ENCODE data around the gene TRIM66. TPM values are rescaled to one million over a fixed set of nuclear protein-coding genes. Genes with fewer than 3 reads are reported as not detected.

The TRIM66 gene
- total and polyA plus RNA-seq, 9 of the 15 experiments (the other 6 are each of a cell fraction or from before 2014, with no cell fraction given) = 1.1 to 7.3 (median 4.9) TPM

DNA sequence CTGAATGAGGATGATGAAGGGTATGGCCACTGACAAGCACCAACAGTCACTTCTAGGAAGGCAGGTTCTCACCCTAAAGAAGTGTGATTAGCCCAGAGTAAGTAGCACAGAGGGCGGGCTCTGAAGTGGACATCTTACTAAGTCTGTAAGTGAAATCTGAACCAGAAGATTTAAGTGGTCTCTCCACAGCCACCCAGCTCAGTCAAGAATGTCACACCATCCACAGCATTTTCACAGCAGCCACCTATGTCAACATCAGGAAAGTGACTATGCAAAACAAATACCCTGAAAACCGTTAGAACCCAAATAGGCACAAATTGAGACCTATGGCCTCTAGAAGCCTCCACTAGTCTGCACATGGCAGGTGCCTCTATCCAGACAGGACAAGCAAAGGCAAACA is 65.4 kb downstream of the TRIM66 start:
- no peaks in the 10 kb centered on the region for H3K79me2 ChIP-seq (ENCODE audit: control insufficient read depth, insufficient read depth, low read length)
- H3K9me3 ChIP-seq (replicated peaks; ENCODE audit: control insufficient read depth, insufficient read depth, low read depth, low read length) = no peaks in the 10 kb centered on the region
- in situ Hi-C loops (cut with MboI) = no loop called here

DNA sequence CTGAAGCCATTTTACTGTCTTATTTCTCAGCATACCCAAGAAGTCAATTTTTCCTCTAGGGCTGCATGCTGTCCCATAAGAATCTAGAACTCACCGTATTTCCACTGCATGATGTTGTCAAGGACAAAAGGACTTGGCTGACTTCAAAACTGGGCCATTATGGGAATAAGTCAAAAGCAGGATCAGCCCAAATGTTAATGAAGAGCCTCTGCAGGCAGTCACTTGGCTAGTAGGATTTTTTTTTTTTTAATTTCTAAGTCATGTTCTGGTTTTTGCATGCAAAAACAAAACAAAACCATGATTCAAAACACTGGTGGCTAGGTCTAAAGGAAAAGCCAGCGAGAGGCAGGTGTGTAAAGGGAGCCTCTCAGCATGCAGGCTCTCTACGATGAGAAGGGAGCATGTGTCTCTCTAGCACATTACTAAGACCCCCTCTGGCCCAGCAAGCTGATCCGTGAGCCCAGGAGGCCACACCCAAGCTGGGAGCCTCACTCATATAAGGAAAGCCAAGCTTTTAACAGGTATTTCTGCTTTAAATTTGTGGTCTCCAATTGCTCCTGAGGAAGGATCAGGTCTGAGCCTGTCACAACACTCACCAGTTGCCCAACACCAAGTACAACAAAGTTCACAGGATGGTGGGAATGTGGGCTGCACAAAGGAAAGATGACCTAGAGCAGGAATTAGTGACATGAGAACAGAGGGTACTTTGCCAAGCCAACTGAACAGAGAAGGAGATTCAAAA is 67.0 kb downstream of the TRIM66 start:
- no peak overlapping the region for H3K4me2 ChIP-seq (ENCODE audit: insufficient read depth, low read length)
- no TSS peak for BruUV-seq (replicated peaks)
- in situ Hi-C loops (cut with MboI) = no loop called here
- H3K4me1 ChIP-seq (replicated peaks in 1 of 2; ENCODE audit: control insufficient read depth in 2 of 2, insufficient read depth in 2 of 2, low read length in 2 of 2) = no peaks in the 10 kb centered on the region
- FAIRE-seq (no peak), ATAC-seq (no peak), DNase-seq (ENCODE audit: extremely low read depth in 1 of 4, low spot score in 3 of 4) (no peak)
- no peaks in the 10 kb centered on the region for H3K9me3 ChIP-seq (replicated peaks; ENCODE audit: control insufficient read depth, insufficient read depth, low read depth, low read length)
- POLR2A ChIA-PET = no interaction called here
- CTCF ChIA-PET (ENCODE audit: low intra/inter-chr PET ratio) = no interaction called here
- H3K9ac ChIP-seq (ENCODE audit: insufficient read depth in 1 of 2, low read depth in 2 of 2, low read length in 2 of 2) = no peak overlapping the region
- no peak overlapping the region for H3K4me3 ChIP-seq
- peaks cover 5% of the 10 kb centered on the region; the same call in 2 of the 3 replicates for H3K36me3 ChIP-seq (ENCODE audit: control insufficient read depth, insufficient read depth, low read length)
- no peak overlapping the region for H3K27ac ChIP-seq (ENCODE audit: extremely low read depth, low read depth, low read length)
- H3K79me2 ChIP-seq (ENCODE audit: control insufficient read depth, insufficient read depth, low read length) = no peaks in the 10 kb centered on the region
- 42% methylated on average over 4 of the region's 4 CpGs for WGBS (ENCODE audit: insufficient coverage, low coverage, missing lambda C conversion rate)
- intact Hi-C loops (cut with micrococcal nuclease) = no loop called here
- no peaks in the 10 kb centered on the region for H3K27me3 ChIP-seq (ENCODE audit: control insufficient read depth in 2 of 2, insufficient read depth in 2 of 2, low read length in 2 of 2)
- H3K9me1 ChIP-seq (ENCODE audit: control insufficient read depth, insufficient read depth, low read length) = no peaks in the 10 kb centered on the region
- TF ChIP-seq, protein P1, sequence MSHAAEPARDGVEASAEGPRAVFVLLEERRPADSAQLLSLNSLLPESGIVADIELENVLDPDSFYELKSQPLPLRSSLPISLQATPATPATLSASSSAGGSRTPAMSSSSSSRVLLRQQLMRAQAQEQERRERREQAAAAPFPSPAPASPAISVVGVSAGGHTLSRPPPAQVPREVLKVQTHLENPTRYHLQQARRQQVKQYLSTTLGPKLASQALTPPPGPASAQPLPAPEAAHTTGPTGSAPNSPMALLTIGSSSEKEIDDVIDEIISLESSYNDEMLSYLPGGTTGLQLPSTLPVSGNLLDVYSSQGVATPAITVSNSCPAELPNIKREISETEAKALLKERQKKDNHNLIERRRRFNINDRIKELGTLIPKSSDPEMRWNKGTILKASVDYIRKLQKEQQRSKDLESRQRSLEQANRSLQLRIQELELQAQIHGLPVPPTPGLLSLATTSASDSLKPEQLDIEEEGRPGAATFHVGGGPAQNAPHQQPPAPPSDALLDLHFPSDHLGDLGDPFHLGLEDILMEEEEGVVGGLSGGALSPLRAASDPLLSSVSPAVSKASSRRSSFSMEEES (CRISPR knock-in tag; IDR thresholded peaks at IDR 0.05) = no peak
- H4K20me1 ChIP-seq (replicated peaks; ENCODE audit: control insufficient read depth, insufficient read depth, low read length) = peaks cover 1% of the 10 kb centered on the region; the same call in 1 of the 2 replicates
- H2AFZ ChIP-seq (ENCODE audit: low read depth, low read length) = no peak overlapping the region

More for the DNA sequence above, 65.4 kb downstream of the TRIM66 start:
- no peaks in the 10 kb centered on the region for H3K9me1 ChIP-seq (ENCODE audit: control insufficient read depth, insufficient read depth, low read length)
- peaks cover 10% of the 10 kb centered on the region; the same call in 2 of the 3 replicates for H3K36me3 ChIP-seq (ENCODE audit: control insufficient read depth, insufficient read depth, low read length)
- no peaks in the 10 kb centered on the region for H3K4me1 ChIP-seq (replicated peaks in 1 of 2; ENCODE audit: control insufficient read depth in 2 of 2, insufficient read depth in 2 of 2, low read length in 2 of 2)
- no peak overlapping the region for H2AFZ ChIP-seq (ENCODE audit: low read depth, low read length)
- H3K27me3 ChIP-seq (ENCODE audit: control insufficient read depth in 2 of 2, insufficient read depth in 2 of 2, low read length in 2 of 2) = no peaks in the 10 kb centered on the region
- no TSS peak for BruUV-seq (replicated peaks)
- POLR2A ChIA-PET = no interaction called here
- CTCF ChIA-PET (ENCODE audit: low intra/inter-chr PET ratio) = no interaction called here
- DNase-seq (ENCODE audit: extremely low read depth in 1 of 4, low spot score in 3 of 4) (no peak), FAIRE-seq (no peak), ATAC-seq (no peak)
- TF ChIP-seq HMG20A (CRISPR knock-in tag; conservative IDR thresholded peaks at IDR 0.05) (no peak), FOXP1 (CRISPR knock-in tag; IDR thresholded peaks at IDR 0.05) (no peak)
- intact Hi-C loops (cut with micrococcal nuclease) = no loop called here
- H3K4me3 ChIP-seq = no peak overlapping the region
- no peak overlapping the region for H3K9ac ChIP-seq (ENCODE audit: insufficient read depth in 1 of 2, low read depth in 2 of 2, low read length in 2 of 2)
- peaks cover 5% of the 10 kb centered on the region; the same call in 1 of the 2 replicates for H4K20me1 ChIP-seq (replicated peaks; ENCODE audit: control insufficient read depth, insufficient read depth, low read length)
- H3K4me2 ChIP-seq (ENCODE audit: insufficient read depth, low read length) = no peak overlapping the region
- WGBS (ENCODE audit: insufficient coverage, low coverage, missing lambda C conversion rate) = 51% methylated on average over 2 of the region's 2 CpGs
- H3K27ac ChIP-seq (ENCODE audit: extremely low read depth, low read depth, low read length) = no peak overlapping the region

Data from K562 (cell line).